ENCODE results near the gene RELL2.

DNA sequence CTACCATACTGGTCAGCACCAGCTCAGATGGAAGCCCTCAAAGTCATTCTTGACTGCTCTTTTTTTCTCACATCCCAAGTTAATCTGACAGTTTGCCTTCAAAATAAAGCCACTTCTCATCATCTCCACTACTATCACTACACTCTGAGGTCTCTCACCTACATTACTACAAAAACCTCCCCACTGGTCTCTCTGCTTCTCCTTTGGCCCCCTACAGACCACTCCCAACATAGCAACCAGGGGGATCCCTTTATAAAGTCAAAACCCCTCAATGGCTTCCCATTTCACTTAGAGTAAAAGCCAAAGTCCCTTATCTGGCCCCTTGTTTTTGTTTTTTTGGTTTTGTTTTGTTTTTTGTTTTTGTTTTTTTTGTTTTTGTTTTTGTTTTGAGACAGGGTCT, 40.6 kb downstream of the RELL2 start:
- no peak for TF ChIP-seq CTCF (IDR thresholded peaks at IDR 0.05)
- TF ChIP-seq POLR2A (IDR thresholded peaks at IDR 0.05) = no peak
- TF ChIP-seq EP300 (IDR thresholded peaks at IDR 0.05) = no peak
